IPS-18a (cell line): Measurements from ENCODE around the gene CLCN3.

ENCODE experiments used
- H3K27ac ChIP-seq: one replicate; pipeline ENCODE4 v1.5.1; 2013; ENCODE audit warnings: low read length
- H3K27me3 ChIP-seq: one replicate; pipeline ENCODE4 v1.6.1; 2013; ENCODE audit warnings: mild to moderate bottlenecking, low read length; ENCODE audit not compliant: control insufficient read depth, insufficient read depth
- H3K36me3 ChIP-seq: one replicate; pipeline ENCODE4 v1.6.1; 2013; ENCODE audit warnings: low read depth, low read length; ENCODE audit not compliant: control insufficient read depth
- H3K4me1 ChIP-seq: one replicate; pipeline ENCODE4 v1.6.1; 2013; ENCODE audit warnings: low read depth, low read length; ENCODE audit not compliant: control insufficient read depth
- H3K4me3 ChIP-seq: one replicate; pipeline ENCODE4 v1.5.1; 2013; ENCODE audit warnings: low read length
- H3K9ac ChIP-seq: one replicate; pipeline ENCODE4 v1.6.1; 2013; ENCODE audit warnings: mild to moderate bottlenecking, low read length, moderate library complexity
- H3K9me3 ChIP-seq: one replicate; pipeline ENCODE4 v1.6.1; 2013; ENCODE audit warnings: low read depth, low read length; ENCODE audit not compliant: control insufficient read depth

Gene CLCN3

GRCh38 chr4:169659716-169660670 lies 39.6 kb downstream of the CLCN3 start:
- Histone ChIP-seq H3K9ac (peak overlapping the region; percentile 87), H3K4me3 (peak overlapping the region; percentile 66), H3K4me1 (peaks cover 17% of the 10 kb centered on the region), H3K9me3 (no peaks in the 10 kb centered on the region), H3K36me3 (no peaks in the 10 kb centered on the region), H3K27me3 (no peaks in the 10 kb centered on the region), H3K27ac (peak overlapping the region; percentile 90)

- Histone ChIP-seq H3K27me3 (no peaks in the 10 kb centered on the region), H3K9me3 (no peaks in the 10 kb centered on the region), H3K4me3 (no peak overlapping the region), H3K27ac (no peak overlapping the region), H3K9ac (no peak overlapping the region), H3K36me3 (no peaks in the 10 kb centered on the region), H3K4me1 (peaks cover 17% of the 10 kb centered on the region)
These were observed 40.6 kb downstream of the CLCN3 start for GRCh38 chr4:169660929-169661328.

GRCh38 chr4:169661761-169662160 lies 41.4 kb downstream of the CLCN3 start:
- Histone ChIP-seq H3K9ac (no peak overlapping the region), H3K9me3 (peaks cover 3% of the 10 kb centered on the region), H3K36me3 (no peaks in the 10 kb centered on the region), H3K27ac (no peak overlapping the region), H3K4me1 (peaks cover 17% of the 10 kb centered on the region), H3K27me3 (no peaks in the 10 kb centered on the region), H3K4me3 (no peak overlapping the region)

GRCh38 chr4:169662206-169662605 lies 41.8 kb downstream of the CLCN3 start:
- peaks cover 6% of the 10 kb centered on the region for H3K9me3 ChIP-seq
- H3K9ac ChIP-seq: no peak overlapping the region
- no peak overlapping the region for H3K27ac ChIP-seq
- no peaks in the 10 kb centered on the region for H3K36me3 ChIP-seq
- no peak overlapping the region for H3K4me3 ChIP-seq
- H3K27me3 ChIP-seq: no peaks in the 10 kb centered on the region
- peaks cover 17% of the 10 kb centered on the region for H3K4me1 ChIP-seq

GRCh38 chr4:169663402-169663801 lies 43.0 kb downstream of the CLCN3 start:
- H3K36me3 ChIP-seq: no peaks in the 10 kb centered on the region
- peaks cover 17% of the 10 kb centered on the region for H3K4me1 ChIP-seq
- no peak overlapping the region for H3K4me3 ChIP-seq
- H3K9ac ChIP-seq: no peak overlapping the region
- H3K27me3 ChIP-seq: no peaks in the 10 kb centered on the region
- peaks cover 9% of the 10 kb centered on the region for H3K9me3 ChIP-seq
- no peak overlapping the region for H3K27ac ChIP-seq

GRCh38 chr4:169663831-169664230 lies 43.5 kb downstream of the CLCN3 start:
- no peak overlapping the region for H3K9ac ChIP-seq
- H3K4me3 ChIP-seq: no peak overlapping the region
- H3K27me3 ChIP-seq: no peaks in the 10 kb centered on the region
- H3K27ac ChIP-seq: no peak overlapping the region
- no peaks in the 10 kb centered on the region for H3K36me3 ChIP-seq
- peaks cover 17% of the 10 kb centered on the region for H3K4me1 ChIP-seq
- H3K9me3 ChIP-seq: peaks cover 9% of the 10 kb centered on the region

GRCh38 chr4:169664615-169665014 lies 44.2 kb downstream of the CLCN3 start:
- H3K36me3 ChIP-seq: no peaks in the 10 kb centered on the region
- H3K9me3 ChIP-seq: peaks cover 9% of the 10 kb centered on the region
- no peak overlapping the region for H3K27ac ChIP-seq
- no peak overlapping the region for H3K4me3 ChIP-seq
- H3K27me3 ChIP-seq: no peaks in the 10 kb centered on the region
- peaks cover 9% of the 10 kb centered on the region for H3K4me1 ChIP-seq
- H3K9ac ChIP-seq: no peak overlapping the region

- H3K9ac ChIP-seq: no peak overlapping the region
- H3K27ac ChIP-seq: no peak overlapping the region
- peaks cover 9% of the 10 kb centered on the region for H3K9me3 ChIP-seq
- no peaks in the 10 kb centered on the region for H3K27me3 ChIP-seq
- H3K4me1 ChIP-seq: peaks cover 4% of the 10 kb centered on the region
- no peaks in the 10 kb centered on the region for H3K36me3 ChIP-seq
- H3K4me3 ChIP-seq: no peak overlapping the region
These were observed 44.8 kb downstream of the CLCN3 start for GRCh38 chr4:169665046-169665737.

- Histone ChIP-seq H3K9ac (no peak overlapping the region), H3K4me1 (no peaks in the 10 kb centered on the region), H3K27ac (no peak overlapping the region), H3K9me3 (peaks cover 9% of the 10 kb centered on the region), H3K36me3 (no peaks in the 10 kb centered on the region), H3K27me3 (no peaks in the 10 kb centered on the region), H3K4me3 (no peak overlapping the region)
These were observed 47.8 kb downstream of the CLCN3 start for GRCh38 chr4:169668069-169668721.

GRCh38 chr4:169675825-169676224 lies 55.4 kb downstream of the CLCN3 start:
- H3K27ac ChIP-seq: no peak overlapping the region
- H3K4me1 ChIP-seq: no peaks in the 10 kb centered on the region
- H3K27me3 ChIP-seq: no peaks in the 10 kb centered on the region

GRCh38 chr4:169677150-169677748 lies 56.9 kb downstream of the CLCN3 start:
- Histone ChIP-seq H3K27ac (no peak overlapping the region), H3K9ac (no peak overlapping the region), H3K4me3 (no peak overlapping the region), H3K9me3 (no peaks in the 10 kb centered on the region), H3K27me3 (no peaks in the 10 kb centered on the region), H3K4me1 (no peaks in the 10 kb centered on the region), H3K36me3 (no peaks in the 10 kb centered on the region)

More at GRCh38 chr4:169675825-169676224, 55.4 kb downstream of the CLCN3 start:
- Histone ChIP-seq H3K36me3 (no peaks in the 10 kb centered on the region), H3K9me3 (no peaks in the 10 kb centered on the region), H3K9ac (no peak overlapping the region), H3K4me3 (no peak overlapping the region)
